Left ventricle myocardium inferior (tissue), 1 donor: ENCODE measurements around the gene LZTS3. TPM values are rescaled to one million over a fixed set of nuclear protein-coding genes. Genes with fewer than 3 reads are reported as not detected.
"Not testable (repeated sequence)": the region's sequence is repeated elsewhere in the genome, so short reads cannot be mapped to it uniquely, and the experiment has no call there.

Experiments used
- DNase-seq: peaks from one replicate; pipeline ENCODE4 v3.0.0-alpha.2; 2020
- H3K27ac ChIP-seq: fragments of 200-600 bp; replicated peaks from 2 replicates; pipeline ENCODE4 v1.8.0; 2021
- H3K27me3 ChIP-seq: fragments of 200-600 bp; 2 replicates; pipeline ENCODE4 v1.8.0; 2021; ENCODE audit warnings: low read depth
- H3K36me3 ChIP-seq: fragments of 200-600 bp; 2 replicates; pipeline ENCODE4 v1.8.0; 2021
- H3K4me1 ChIP-seq: fragments of 200-600 bp; 2 replicates; pipeline ENCODE4 v1.8.0; 2021
- H3K4me3 ChIP-seq: fragments of 200-600 bp; 2 replicates; pipeline ENCODE4 v1.8.0; 2021; ENCODE audit warnings: mild to moderate bottlenecking, moderate library complexity
- H3K9me3 ChIP-seq: fragments of 200-600 bp; replicated peaks from 2 replicates; pipeline ENCODE4 v1.8.0; 2021
- CTCF ChIP-seq: fragments of 200-600 bp; IDR thresholded peaks from 2 replicates; pipeline ENCODE4 v1.8.0; 2021; ENCODE audit warnings: antibody characterized with exemption, mild to moderate bottlenecking, borderline replicate concordance
- intact Hi-C: fragments of 100-400 bp; cut with micrococcal nuclease; formaldehyde crosslinking; loops from one replicate; pipeline ENCODE4 v1.11.0; 2022
- total RNA-seq: library from RNA; stranded (reverse); fragmentation: NEBNext Ultra II Directional; extraction: Animal tissue kit (Norgen Biotek cat#: 25700); gene quantifications from one replicate; pipeline ENCODE4 v1.2.1, GENCODE V29; 2021
- donor health status: DM: no; HTN: yes; CAD: no; lungs with severe emphysema.

LZTS3 gene
- total RNA-seq, 1 donor from 2014 or later: 13.4 TPM

- Histone ChIP-seq H3K27me3 (no peaks in the 10 kb centered on the region), H3K9me3 (no peaks in the 10 kb centered on the region), H3K36me3 (no peaks in the 10 kb centered on the region), H3K27ac (no peak overlapping the region), H3K4me3 (no peak overlapping the region), H3K4me1 (peaks cover 19% of the 10 kb centered on the region)
- no peak for DNase-seq
- intact Hi-C loops: no loop called here
- TF ChIP-seq CTCF: no peak
Measured at GRCh38 chr20:3129094-3129493, 44.3 kb downstream of the LZTS3 start.

DNA sequence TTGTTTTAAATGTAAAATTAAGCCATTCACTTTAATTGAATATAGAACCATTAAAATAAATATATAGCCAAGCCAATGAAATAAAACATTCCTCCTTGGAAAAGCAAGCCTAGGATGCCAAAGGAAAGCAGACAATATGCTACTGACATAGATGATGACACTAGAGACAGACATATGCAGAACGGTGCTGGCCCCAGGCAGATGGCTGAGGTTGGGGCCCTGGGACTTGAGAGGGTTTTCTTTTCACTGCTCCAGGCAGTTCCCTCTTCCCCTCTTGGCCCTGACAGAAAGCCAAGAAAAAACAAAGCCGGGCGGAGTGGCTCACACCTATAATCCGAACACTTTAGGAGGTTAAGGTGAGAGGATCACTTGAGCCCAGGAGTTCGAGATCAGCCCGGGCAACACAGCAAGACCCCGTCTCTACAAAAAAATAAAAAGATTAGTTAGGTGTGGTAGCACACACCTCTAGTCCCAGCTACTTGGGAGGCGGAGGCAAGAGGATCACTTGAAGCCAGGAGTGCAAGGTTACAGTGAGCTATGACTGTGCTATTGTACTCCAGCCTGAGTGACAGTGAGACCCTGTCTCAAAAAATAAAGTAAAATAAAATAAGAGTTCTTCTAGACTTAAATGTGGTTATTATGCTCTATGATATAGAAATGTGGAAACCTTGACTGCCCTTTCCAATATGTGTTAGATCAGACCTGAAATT, 44.9 kb downstream of the LZTS3 start:
- Histone ChIP-seq H3K4me1 (peaks cover 19% of the 10 kb centered on the region), H3K27me3 (no peaks in the 10 kb centered on the region), H3K4me3 (no peak overlapping the region), H3K36me3 (no peaks in the 10 kb centered on the region), H3K9me3 (no peaks in the 10 kb centered on the region), H3K27ac (no peak overlapping the region)
- no peak for DNase-seq
- TF ChIP-seq CTCF: no peak
- intact Hi-C loops: no loop called here

DNA sequence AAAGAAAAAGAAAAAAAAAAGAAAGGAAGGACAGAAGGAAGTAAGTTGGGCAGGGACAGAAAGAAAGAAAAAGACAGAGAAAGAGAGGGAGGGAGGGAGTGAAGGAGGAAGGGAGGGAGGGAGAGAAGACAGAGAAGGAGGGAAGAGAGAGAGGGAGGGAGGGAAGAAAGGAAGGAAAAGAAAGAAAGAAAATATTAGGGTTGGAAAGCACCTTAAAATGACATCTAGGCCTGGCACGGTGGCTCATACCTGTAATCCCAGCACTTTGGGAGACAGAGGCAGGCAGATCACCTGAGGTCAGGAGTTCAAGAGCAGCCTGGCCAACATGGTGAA, 46.9 kb downstream of the LZTS3 start:
- H3K36me3 ChIP-seq: peaks cover 16% of the 10 kb centered on the region
- H3K9me3 ChIP-seq: no peaks in the 10 kb centered on the region
- no peaks in the 10 kb centered on the region for H3K27me3 ChIP-seq
- no peak overlapping the region for H3K27ac ChIP-seq
- intact Hi-C loops: no loop called here
- peaks cover 19% of the 10 kb centered on the region for H3K4me1 ChIP-seq
- no peak for TF ChIP-seq CTCF
- no peak overlapping the region for H3K4me3 ChIP-seq
- no peak for DNase-seq

GRCh38 chr20:3125776-3126526, 47.4 kb downstream of the LZTS3 start:
- peaks cover 21% of the 10 kb centered on the region for H3K36me3 ChIP-seq
- DNase-seq, H3K9me3 ChIP-seq, H3K4me3 ChIP-seq, H3K27ac ChIP-seq, H3K27me3 ChIP-seq, intact Hi-C loops: not testable (repeated sequence)
- H3K4me1 ChIP-seq: peaks cover 19% of the 10 kb centered on the region

- H3K27ac ChIP-seq, H3K9me3 ChIP-seq, H3K27me3 ChIP-seq, H3K4me3 ChIP-seq, DNase-seq, intact Hi-C loops: not testable (repeated sequence)
- Histone ChIP-seq H3K36me3 (peaks cover 21% of the 10 kb centered on the region), H3K4me1 (peaks cover 19% of the 10 kb centered on the region)
Measured at GRCh38 chr20:3124773-3125560, 48.4 kb downstream of the LZTS3 start.

DNA sequence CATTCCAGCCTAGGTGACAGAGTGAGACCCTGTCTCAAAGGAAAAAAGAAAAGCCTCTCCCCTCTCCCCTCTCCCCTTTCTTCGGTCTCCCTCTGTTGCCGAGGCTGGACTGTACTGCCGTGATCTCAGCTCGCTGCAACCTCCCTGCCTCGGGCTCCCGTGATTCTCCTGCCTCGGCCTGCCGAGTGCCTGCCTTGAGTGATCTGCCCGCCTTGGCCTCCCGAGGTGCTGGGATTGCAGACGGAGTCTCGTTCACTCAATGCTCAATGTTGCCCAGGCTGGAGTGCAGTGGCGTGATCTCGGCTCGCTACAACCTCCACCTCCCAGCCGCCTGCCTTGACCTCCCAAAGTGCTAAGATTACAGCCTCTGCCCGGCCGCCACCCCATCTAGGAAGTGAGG, 49.2 kb downstream of the LZTS3 start:
- H3K4me3 ChIP-seq, H3K27me3 ChIP-seq, DNase-seq, H3K9me3 ChIP-seq, intact Hi-C loops, H3K27ac ChIP-seq: not testable (repeated sequence)
- H3K4me1 ChIP-seq: peaks cover 17% of the 10 kb centered on the region
- peaks cover 21% of the 10 kb centered on the region for H3K36me3 ChIP-seq

DNA sequence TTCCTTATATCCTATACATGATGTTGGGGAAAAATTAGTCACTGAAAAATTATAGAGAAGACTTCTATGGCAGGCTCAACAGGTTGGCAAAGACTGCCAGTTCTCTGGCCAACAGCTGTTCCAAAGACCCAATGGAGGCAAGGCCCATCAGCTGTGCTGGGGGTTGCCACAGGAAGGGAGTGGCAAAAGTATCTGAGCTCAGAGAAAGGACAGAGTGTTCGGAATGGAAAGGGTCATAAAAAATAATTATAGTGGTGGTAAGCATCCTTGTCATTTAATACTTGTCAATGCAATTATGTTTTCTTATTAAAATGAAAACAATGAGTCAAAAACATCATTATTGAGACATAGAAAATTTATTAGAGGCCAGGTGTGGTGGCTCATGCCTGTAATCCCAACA, 49.8 kb downstream of the LZTS3 start:
- no peak overlapping the region for H3K4me3 ChIP-seq
- H3K4me1 ChIP-seq: peaks cover 11% of the 10 kb centered on the region
- no peak for TF ChIP-seq CTCF
- no peak overlapping the region for H3K27ac ChIP-seq
- no peak for DNase-seq
- intact Hi-C loops: no loop called here
- peaks cover 21% of the 10 kb centered on the region for H3K36me3 ChIP-seq
- H3K27me3 ChIP-seq: no peaks in the 10 kb centered on the region
- no peaks in the 10 kb centered on the region for H3K9me3 ChIP-seq
